Measurements from ENCODE around the gene CDC16.

CDC16 gene

GRCh38 chr13:114268344-114269280 lies 33.9 kb downstream of the CDC16 start:
- no peak overlapping the region for H2AK5ac ChIP-seq (ENCODE audit: low read length)
- H3K36me3 ChIP-seq (ENCODE audit: control insufficient read depth in 1 of 2, insufficient read depth in 2 of 2, low read length in 2 of 2), result peaks cover 30 to 61% of the 10 kb centered on the region in 2 experiments
- H4K8ac ChIP-seq (ENCODE audit: low read depth, low read length), result no peak overlapping the region
- no peak overlapping the region for H4K91ac ChIP-seq (ENCODE audit: low read depth, low read length)
- no peak overlapping the region for H3K9ac ChIP-seq (ENCODE audit: low read length)
- no peaks in the 10 kb centered on the region for H3K79me2 ChIP-seq (ENCODE audit: control insufficient read depth, insufficient read depth, low read length, poor library complexity)
- H3K27ac ChIP-seq (ENCODE audit: low read depth, low read length), result no peak overlapping the region
- H2BK12ac ChIP-seq (ENCODE audit: low read length), result no peak overlapping the region
- H3K4me3 ChIP-seq (ENCODE audit: low read depth, low read length), result no peak overlapping the region
- DNase-seq, result no peak
- H3K4me1 ChIP-seq (ENCODE audit: control insufficient read depth in 1 of 2, insufficient read depth in 2 of 2, low read length in 2 of 2), result no peaks in the 10 kb centered on the region
- WGBS (ENCODE audit: extremely low coverage, insufficient coverage, insufficient read length), result no CpG with 5 or more reads among the region's 6 CpGs
- H2BK120ac ChIP-seq (ENCODE audit: insufficient read depth, low read length, poor library complexity), result no peak overlapping the region
- H3K18ac ChIP-seq (ENCODE audit: low read length), result no peak overlapping the region
- H3K23ac ChIP-seq (ENCODE audit: low read length), result no peak overlapping the region
- H3K4ac ChIP-seq (ENCODE audit: low read depth, low read length), result no peak overlapping the region
- no peaks in the 10 kb centered on the region for H3K9me3 ChIP-seq (ENCODE audit: insufficient read depth, low read depth, low read length)
- no peak overlapping the region for H2BK5ac ChIP-seq (ENCODE audit: low read depth, low read length, poor library complexity)
- no peak overlapping the region for H3K14ac ChIP-seq (ENCODE audit: low read length)
- no peak overlapping the region for H4K12ac ChIP-seq (ENCODE audit: low read depth, low read length)
- no peaks in the 10 kb centered on the region for H3K79me1 ChIP-seq (ENCODE audit: low read length)
- H3K4me2 ChIP-seq (ENCODE audit: low read length), result no peak overlapping the region
- no peak overlapping the region for H2AFZ ChIP-seq (ENCODE audit: insufficient read depth, low read length, poor library complexity)
- H3K27me3 ChIP-seq (ENCODE audit: insufficient read depth, low read length), result no peaks in the 10 kb centered on the region

- Histone ChIP-seq H3K9me3 (ENCODE audit: insufficient read depth, low read depth, low read length) (no peaks in the 10 kb centered on the region), H3K23ac (ENCODE audit: low read length) (no peak overlapping the region), H3K27ac (ENCODE audit: low read depth, low read length) (no peak overlapping the region), H3K4me3 (ENCODE audit: low read depth, low read length) (no peak overlapping the region), H2BK120ac (ENCODE audit: insufficient read depth, low read length, poor library complexity) (no peak overlapping the region), H3K4me2 (ENCODE audit: low read length) (no peak overlapping the region), H3K4me1 (ENCODE audit: control insufficient read depth in 1 of 2, insufficient read depth in 2 of 2, low read length in 2 of 2) (no peaks in the 10 kb centered on the region), H3K4ac (ENCODE audit: low read depth, low read length) (no peak overlapping the region), H3K79me1 (ENCODE audit: low read length) (no peaks in the 10 kb centered on the region), H3K79me2 (ENCODE audit: control insufficient read depth, insufficient read depth, low read length, poor library complexity) (no peaks in the 10 kb centered on the region), H3K9ac (ENCODE audit: low read length) (peak overlapping the region; percentile 58), H4K8ac (ENCODE audit: low read depth, low read length) (no peak overlapping the region), H4K91ac (ENCODE audit: low read depth, low read length) (no peak overlapping the region), H3K14ac (ENCODE audit: low read length) (no peak overlapping the region), H2AFZ (ENCODE audit: insufficient read depth, low read length, poor library complexity) (no peak overlapping the region), H3K27me3 (ENCODE audit: insufficient read depth, low read length) (no peaks in the 10 kb centered on the region), H4K12ac (ENCODE audit: low read depth, low read length) (no peak overlapping the region), H3K18ac (ENCODE audit: low read length) (no peak overlapping the region), H2BK12ac (ENCODE audit: low read length) (no peak overlapping the region), H3K36me3 (ENCODE audit: control insufficient read depth in 1 of 2, insufficient read depth in 2 of 2, low read length in 2 of 2) (peaks cover 27 to 63% of the 10 kb centered on the region in 2 experiments), H2BK5ac (ENCODE audit: low read depth, low read length, poor library complexity) (no peak overlapping the region), H2AK5ac (ENCODE audit: low read length) (no peak overlapping the region)
- no peak for DNase-seq
- no CpG with 5 or more reads among the region's 4 CpGs for WGBS (ENCODE audit: extremely low coverage, insufficient coverage, insufficient read length)
These were observed 34.6 kb downstream of the CDC16 start for GRCh38 chr13:114269281-114269770.

- H4K8ac ChIP-seq (ENCODE audit: low read depth, low read length), result no peak overlapping the region
- H2BK120ac ChIP-seq (ENCODE audit: insufficient read depth, low read length, poor library complexity), result no peak overlapping the region
- H2AFZ ChIP-seq (ENCODE audit: insufficient read depth, low read length, poor library complexity), result no peak overlapping the region
- H3K4me1 ChIP-seq (ENCODE audit: control insufficient read depth in 1 of 2, insufficient read depth in 2 of 2, low read length in 2 of 2), result no peaks in the 10 kb centered on the region
- H3K9me3 ChIP-seq (ENCODE audit: insufficient read depth, low read depth, low read length), result no peaks in the 10 kb centered on the region
- no peak for DNase-seq
- H3K23ac ChIP-seq (ENCODE audit: low read length), result no peak overlapping the region
- no peaks in the 10 kb centered on the region for H3K79me2 ChIP-seq (ENCODE audit: control insufficient read depth, insufficient read depth, low read length, poor library complexity)
- no peaks in the 10 kb centered on the region for H3K79me1 ChIP-seq (ENCODE audit: low read length)
- peaks cover 15 to 44% of the 10 kb centered on the region in 2 experiments for H3K36me3 ChIP-seq (ENCODE audit: control insufficient read depth in 1 of 2, insufficient read depth in 2 of 2, low read length in 2 of 2)
- H3K14ac ChIP-seq (ENCODE audit: low read length), result no peak overlapping the region
- no peak overlapping the region for H3K27ac ChIP-seq (ENCODE audit: low read depth, low read length)
- H3K27me3 ChIP-seq (ENCODE audit: insufficient read depth, low read length), result no peaks in the 10 kb centered on the region
- H3K18ac ChIP-seq (ENCODE audit: low read length), result no peak overlapping the region
- H4K91ac ChIP-seq (ENCODE audit: low read depth, low read length), result no peak overlapping the region
- no peak overlapping the region for H3K9ac ChIP-seq (ENCODE audit: low read length)
- no peak overlapping the region for H2BK12ac ChIP-seq (ENCODE audit: low read length)
- no peak overlapping the region for H4K12ac ChIP-seq (ENCODE audit: low read depth, low read length)
- H3K4me2 ChIP-seq (ENCODE audit: low read length), result no peak overlapping the region
- no peak overlapping the region for H3K4me3 ChIP-seq (ENCODE audit: low read depth, low read length)
- no peak overlapping the region for H2BK5ac ChIP-seq (ENCODE audit: low read depth, low read length, poor library complexity)
- WGBS (ENCODE audit: extremely low coverage, insufficient coverage, insufficient read length), result no CpG with 5 or more reads among the region's 2 CpGs
- H3K4ac ChIP-seq (ENCODE audit: low read depth, low read length), result no peak overlapping the region
- no peak overlapping the region for H2AK5ac ChIP-seq (ENCODE audit: low read length)
These were observed 38.3 kb downstream of the CDC16 start for GRCh38 chr13:114272977-114273376.

- Histone ChIP-seq H4K91ac (ENCODE audit: low read depth, low read length) (no peak overlapping the region), H3K79me2 (ENCODE audit: control insufficient read depth, insufficient read depth, low read length, poor library complexity) (no peaks in the 10 kb centered on the region), H3K27ac (ENCODE audit: low read depth, low read length) (no peak overlapping the region), H2BK120ac (ENCODE audit: insufficient read depth, low read length, poor library complexity) (no peak overlapping the region), H4K8ac (ENCODE audit: low read depth, low read length) (no peak overlapping the region), H3K4me3 (ENCODE audit: low read depth, low read length) (no peak overlapping the region), H3K4me2 (ENCODE audit: low read length) (no peak overlapping the region), H4K12ac (ENCODE audit: low read depth, low read length) (no peak overlapping the region), H2BK5ac (ENCODE audit: low read depth, low read length, poor library complexity) (no peak overlapping the region), H3K18ac (ENCODE audit: low read length) (no peak overlapping the region), H2AK5ac (ENCODE audit: low read length) (no peak overlapping the region), H2BK12ac (ENCODE audit: low read length) (no peak overlapping the region), H3K36me3 (ENCODE audit: control insufficient read depth in 1 of 2, insufficient read depth in 2 of 2, low read length in 2 of 2) (peaks cover 11 to 29% of the 10 kb centered on the region in 2 experiments), H3K27me3 (ENCODE audit: insufficient read depth, low read length) (no peaks in the 10 kb centered on the region), H3K79me1 (ENCODE audit: low read length) (no peaks in the 10 kb centered on the region), H3K4me1 (ENCODE audit: control insufficient read depth in 1 of 2, insufficient read depth in 2 of 2, low read length in 2 of 2) (no peaks in the 10 kb centered on the region), H3K9ac (ENCODE audit: low read length) (no peak overlapping the region), H2AFZ (ENCODE audit: insufficient read depth, low read length, poor library complexity) (no peak overlapping the region), H3K23ac (ENCODE audit: low read length) (no peak overlapping the region), H3K9me3 (ENCODE audit: insufficient read depth, low read depth, low read length) (no peaks in the 10 kb centered on the region), H3K4ac (ENCODE audit: low read depth, low read length) (no peak overlapping the region), H3K14ac (ENCODE audit: low read length) (no peak overlapping the region)
- DNase-seq, result no peak
- no CpG with 5 or more reads among the region's 7 CpGs for WGBS (ENCODE audit: extremely low coverage, insufficient coverage, insufficient read length)
These were observed 40.6 kb downstream of the CDC16 start for GRCh38 chr13:114275304-114275703.

All from trophoblast cell (in vitro differentiated cells and primary cell).